Lower lobe of right lung (tissue), 2 donors: Measurements from ENCODE around the gene NTM. TPM values are rescaled to one million over a fixed set of nuclear protein-coding genes. Genes with fewer than 3 reads are reported as not detected.

ENCODE experiments used
- ATAC-seq, 2 donors: fragments of 200-7000 bp; cut with Tn5 transposase; one replicate each; pipeline ENCODE4 v1.9.1; 2020 to 2022; ENCODE audit warnings: mild to moderate bottlenecking in 2 of 2, moderate library complexity in 2 of 2
- DNase-seq: peaks from one replicate; pipeline ENCODE4 v3.0.0-alpha.2; 2020
- H3K27ac ChIP-seq: fragments of 200-600 bp; one replicate; pipeline ENCODE4 v1.8.0; 2022
- H3K27me3 ChIP-seq: fragments of 200-600 bp; one replicate; pipeline ENCODE4 v1.8.0; 2022; ENCODE audit warnings: low read depth
- H3K36me3 ChIP-seq: fragments of 200-600 bp; one replicate; pipeline ENCODE4 v1.8.0; 2022; ENCODE audit warnings: mild to moderate bottlenecking
- H3K4me1 ChIP-seq: fragments of 200-600 bp; one replicate; pipeline ENCODE4 v1.8.0; 2022
- H3K4me3 ChIP-seq: fragments of 200-600 bp; one replicate; pipeline ENCODE4 v1.8.0; 2022; ENCODE audit warnings: mild to moderate bottlenecking
- H3K9me3 ChIP-seq: fragments of 200-600 bp; one replicate; pipeline ENCODE4 v1.8.0; 2022
- intact Hi-C: fragments of 100-400 bp; cut with DNase I; formaldehyde crosslinking; loops from one replicate; pipeline ENCODE4 v1.11.0; 2022
- total RNA-seq: library from RNA; stranded (reverse); fragmentation: NEBNext Ultra II Directional; extraction: Animal tissue kit (Norgen Biotek cat#: 25700); gene quantifications from one replicate; pipeline ENCODE4 v1.2.1, GENCODE V29; 2021
- TF ChIP-seq, protein P1 (sequence below): fragments of 200-600 bp; IDR thresholded peaks from one replicate; pipeline ENCODE4 v1.8.0; 2022; ENCODE audit warnings: antibody characterized with exemption, mild to moderate bottlenecking
- donor health status: DM: no; HTN: yes; CAD: no; lungs with severe emphysema.

NTM gene
- total RNA-seq, 1 donor from 2014 or later = 2.3 TPM

DNA sequence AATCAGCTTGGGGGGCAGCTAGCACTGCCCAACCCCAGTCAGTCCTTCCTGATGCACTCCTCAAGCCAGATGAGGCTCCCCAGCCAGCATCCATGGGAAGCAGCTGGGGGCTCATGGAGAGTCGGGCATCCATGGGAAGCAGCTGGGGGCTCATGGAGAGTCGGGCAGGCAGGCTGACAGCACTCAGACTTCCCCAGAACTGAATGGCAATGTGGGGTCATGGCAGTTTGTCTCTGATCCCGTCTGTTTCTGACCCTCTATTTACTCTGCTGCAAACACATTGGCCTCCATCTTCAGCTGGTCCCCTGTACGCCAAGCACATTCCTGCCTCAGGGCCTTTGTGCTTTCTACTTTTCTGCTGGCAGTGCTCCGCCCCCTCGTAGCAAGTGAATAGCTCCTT is 314.8 kb downstream of the NTM start:
- H3K36me3 ChIP-seq = no peaks in the 10 kb centered on the region
- no peak overlapping the region for H3K27ac ChIP-seq
- H3K27me3 ChIP-seq = peaks cover 54% of the 10 kb centered on the region
- no peaks in the 10 kb centered on the region for H3K4me1 ChIP-seq
- DNase-seq (no peak), ATAC-seq (no peak)
- intact Hi-C loops = no loop called here
- TF ChIP-seq, protein P1, sequence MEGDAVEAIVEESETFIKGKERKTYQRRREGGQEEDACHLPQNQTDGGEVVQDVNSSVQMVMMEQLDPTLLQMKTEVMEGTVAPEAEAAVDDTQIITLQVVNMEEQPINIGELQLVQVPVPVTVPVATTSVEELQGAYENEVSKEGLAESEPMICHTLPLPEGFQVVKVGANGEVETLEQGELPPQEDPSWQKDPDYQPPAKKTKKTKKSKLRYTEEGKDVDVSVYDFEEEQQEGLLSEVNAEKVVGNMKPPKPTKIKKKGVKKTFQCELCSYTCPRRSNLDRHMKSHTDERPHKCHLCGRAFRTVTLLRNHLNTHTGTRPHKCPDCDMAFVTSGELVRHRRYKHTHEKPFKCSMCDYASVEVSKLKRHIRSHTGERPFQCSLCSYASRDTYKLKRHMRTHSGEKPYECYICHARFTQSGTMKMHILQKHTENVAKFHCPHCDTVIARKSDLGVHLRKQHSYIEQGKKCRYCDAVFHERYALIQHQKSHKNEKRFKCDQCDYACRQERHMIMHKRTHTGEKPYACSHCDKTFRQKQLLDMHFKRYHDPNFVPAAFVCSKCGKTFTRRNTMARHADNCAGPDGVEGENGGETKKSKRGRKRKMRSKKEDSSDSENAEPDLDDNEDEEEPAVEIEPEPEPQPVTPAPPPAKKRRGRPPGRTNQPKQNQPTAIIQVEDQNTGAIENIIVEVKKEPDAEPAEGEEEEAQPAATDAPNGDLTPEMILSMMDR = no peak
- no peaks in the 10 kb centered on the region for H3K9me3 ChIP-seq
- H3K4me3 ChIP-seq = no peak overlapping the region

DNA sequence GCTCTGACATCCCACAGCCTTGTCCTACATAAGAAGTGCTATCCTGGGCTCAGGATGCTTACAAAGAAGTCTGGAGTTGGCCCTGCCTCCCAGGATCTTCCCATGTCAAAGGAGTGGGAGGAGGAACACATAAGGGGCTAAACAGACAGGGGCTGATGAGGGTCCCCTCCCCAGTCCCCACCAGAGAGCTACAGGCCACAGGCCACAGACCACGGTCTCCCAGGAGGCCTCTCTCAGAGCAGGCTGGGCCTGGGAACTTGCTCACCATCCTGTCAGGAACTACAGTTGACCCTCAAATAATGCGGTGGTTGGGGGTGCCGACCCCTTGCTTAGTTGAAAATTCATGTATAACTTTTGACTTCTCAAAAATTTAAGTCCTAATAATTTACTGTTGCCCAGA is 315.5 kb downstream of the NTM start:
- Histone ChIP-seq H3K9me3 (no peaks in the 10 kb centered on the region), H3K4me1 (no peaks in the 10 kb centered on the region), H3K36me3 (no peaks in the 10 kb centered on the region), H3K27ac (no peak overlapping the region), H3K27me3 (peaks cover 56% of the 10 kb centered on the region), H3K4me3 (no peak overlapping the region)
- TF ChIP-seq, protein P1 = no peak
- DNase-seq = no peak
- ATAC-seq = no peak
- intact Hi-C loops = no loop called here

DNA sequence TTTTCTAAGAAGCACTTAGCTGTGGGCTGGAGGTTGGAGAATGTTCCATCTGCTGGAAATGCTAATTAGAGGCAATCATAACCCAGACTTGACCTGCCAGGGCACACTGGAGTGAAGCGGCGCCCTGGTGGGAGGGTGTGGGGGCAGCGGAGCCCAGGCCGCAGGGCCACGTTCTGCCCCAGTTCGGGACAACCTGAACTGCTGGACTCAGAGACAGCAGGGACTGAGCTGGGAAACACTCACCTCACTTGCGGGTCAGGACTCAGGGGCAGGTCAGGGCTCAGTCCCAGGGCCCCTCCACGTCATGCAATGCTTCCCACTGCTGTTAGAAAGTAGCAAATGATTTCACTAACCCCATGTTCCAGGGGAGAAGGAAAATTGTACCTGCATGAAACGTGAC is 316.4 kb downstream of the NTM start:
- H3K4me3 ChIP-seq = no peak overlapping the region
- TF ChIP-seq, protein P1 = no peak
- DNase-seq (no peak), ATAC-seq (no peak)
- peaks cover 60% of the 10 kb centered on the region for H3K27me3 ChIP-seq
- no peaks in the 10 kb centered on the region for H3K4me1 ChIP-seq
- no peak overlapping the region for H3K27ac ChIP-seq
- no peaks in the 10 kb centered on the region for H3K36me3 ChIP-seq
- intact Hi-C loops = no loop called here
- no peaks in the 10 kb centered on the region for H3K9me3 ChIP-seq

DNA sequence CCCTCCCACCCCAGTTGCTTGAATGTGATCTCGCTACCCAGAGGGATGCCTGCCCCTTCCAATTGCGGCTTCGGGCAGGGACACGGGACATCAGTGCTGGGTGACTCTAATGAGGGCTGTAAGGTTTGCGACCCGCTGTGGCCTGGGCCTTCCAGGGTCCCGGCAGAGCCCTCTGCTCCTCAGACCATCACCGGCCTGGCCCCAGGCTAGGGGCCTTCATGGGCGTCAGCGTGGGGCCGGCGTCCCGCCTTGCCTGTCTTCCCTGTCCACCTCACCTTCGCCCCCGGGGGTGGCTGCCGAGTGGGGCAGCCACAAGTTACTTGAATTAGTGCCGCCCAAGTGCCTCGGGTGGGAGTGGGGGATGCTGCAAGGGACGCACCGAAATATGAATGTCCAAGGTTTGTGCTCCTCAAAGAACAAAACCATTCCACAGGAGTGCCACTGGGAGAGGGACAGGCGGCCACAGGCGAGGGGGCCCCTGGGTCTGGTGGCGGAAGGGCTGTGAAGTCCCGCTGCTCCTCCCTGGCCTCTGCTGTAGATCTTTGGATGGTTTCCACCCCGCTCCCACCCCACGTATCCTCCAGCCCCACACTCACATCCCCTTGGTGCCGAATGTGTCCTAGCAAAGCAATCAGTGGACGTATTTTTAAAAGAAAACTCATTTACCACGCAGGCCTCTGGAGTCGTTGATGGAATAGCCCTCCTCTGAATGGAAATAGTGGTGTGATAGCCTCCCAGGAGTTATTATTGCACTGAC is 317.1 kb downstream of the NTM start:
- DNase-seq = no peak
- Histone ChIP-seq H3K4me3 (no peak overlapping the region), H3K36me3 (no peaks in the 10 kb centered on the region), H3K27ac (no peak overlapping the region), H3K27me3 (peaks cover 54% of the 10 kb centered on the region), H3K9me3 (no peaks in the 10 kb centered on the region), H3K4me1 (no peaks in the 10 kb centered on the region)
- no peak for ATAC-seq
- TF ChIP-seq, protein P1 = no peak
- intact Hi-C loops = no loop called here

DNA sequence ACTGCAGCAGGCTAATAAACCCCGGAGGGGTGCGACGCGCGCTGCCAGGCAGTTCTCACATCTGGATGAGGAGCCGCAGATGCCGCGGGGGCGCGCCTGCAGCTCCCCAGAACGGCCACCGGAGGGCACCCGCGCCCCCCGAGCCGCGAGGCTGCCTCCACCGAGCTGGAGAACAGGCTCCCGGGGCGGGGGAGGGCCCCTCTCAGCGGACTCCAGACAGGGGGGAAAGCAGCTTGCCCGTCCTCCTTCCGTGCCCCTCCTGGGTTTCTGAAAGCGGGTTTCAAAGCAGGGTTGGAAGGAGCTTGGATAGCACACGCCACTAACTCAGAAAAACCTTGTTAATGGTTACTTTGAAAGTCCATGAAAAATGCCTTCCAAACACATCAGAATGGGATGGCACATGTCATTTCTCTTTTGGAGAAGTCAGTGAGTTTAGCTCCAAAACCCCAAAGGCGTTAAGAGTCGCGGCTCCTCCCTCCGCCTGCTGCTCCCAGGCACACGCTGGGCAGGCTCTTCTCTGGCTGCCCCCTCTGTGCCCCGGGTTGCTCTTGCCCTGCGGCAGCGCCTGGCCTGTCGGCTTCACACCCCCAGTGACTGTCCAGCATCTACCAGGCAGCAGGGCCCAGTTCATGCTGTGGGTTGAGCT is 317.8 kb downstream of the NTM start:
- TF ChIP-seq, protein P1 = peak; percentile 82
- no peaks in the 10 kb centered on the region for H3K4me1 ChIP-seq
- intact Hi-C loops = no loop called here
- DNase-seq = peak; percentile 62
- peaks cover 50% of the 10 kb centered on the region for H3K27me3 ChIP-seq
- peak; percentile 70 to 72 for ATAC-seq
- no peak overlapping the region for H3K4me3 ChIP-seq
- H3K36me3 ChIP-seq = no peaks in the 10 kb centered on the region
- H3K27ac ChIP-seq = no peak overlapping the region
- no peaks in the 10 kb centered on the region for H3K9me3 ChIP-seq
